Inflammatory macrophage treated with lipopolysaccharide for 1 hour (primary cell): Measurements from ENCODE around the gene SLF2.

Experiments
- DNase-seq, 2 donors: peaks; one replicate each; pipeline ENCODE4 v3.0.0-alpha.2; 2020 to 2022

Gene SLF2

GRCh38 chr10:101000915-101001658, 88.3 kb downstream of the SLF2 start:
- no peak for DNase-seq

- no peak for DNase-seq
These were observed 88.9 kb downstream of the SLF2 start for GRCh38 chr10:101001659-101002035.

GRCh38 chr10:101002456-101002855, 89.7 kb downstream of the SLF2 start:
- DNase-seq: no peak

DNA sequence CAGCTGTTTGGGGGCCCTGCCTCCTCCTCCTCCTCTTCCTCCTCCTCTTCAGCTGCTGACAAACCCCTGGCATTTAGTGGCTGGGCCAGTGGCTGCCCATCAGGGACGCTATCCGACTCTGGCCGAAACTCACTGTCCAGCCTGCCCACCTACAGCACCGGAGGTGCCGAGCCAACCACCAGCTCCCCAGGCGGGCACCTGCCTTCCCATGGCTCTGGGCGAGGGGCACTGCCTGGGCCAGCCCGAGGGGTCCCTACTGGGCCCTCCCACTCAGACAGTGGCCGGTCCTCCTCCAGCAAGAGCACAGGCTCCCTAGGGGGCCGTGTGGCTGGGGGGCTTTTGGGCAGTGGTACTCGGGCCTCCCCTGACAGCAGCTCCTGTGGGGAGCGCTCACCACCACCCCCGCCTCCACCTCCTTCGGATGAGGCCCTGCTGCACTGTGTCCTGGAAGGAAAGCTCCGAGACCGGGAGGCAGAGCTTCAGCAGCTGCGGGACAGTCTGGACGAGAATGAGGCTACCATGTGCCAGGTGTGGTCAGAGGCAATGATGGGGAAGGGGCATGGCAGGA, 91.0 kb downstream of the SLF2 start:
- no peak for DNase-seq

- DNase-seq: no peak
These were observed 92.6 kb downstream of the SLF2 start for GRCh38 chr10:101005361-101005760.

DNA sequence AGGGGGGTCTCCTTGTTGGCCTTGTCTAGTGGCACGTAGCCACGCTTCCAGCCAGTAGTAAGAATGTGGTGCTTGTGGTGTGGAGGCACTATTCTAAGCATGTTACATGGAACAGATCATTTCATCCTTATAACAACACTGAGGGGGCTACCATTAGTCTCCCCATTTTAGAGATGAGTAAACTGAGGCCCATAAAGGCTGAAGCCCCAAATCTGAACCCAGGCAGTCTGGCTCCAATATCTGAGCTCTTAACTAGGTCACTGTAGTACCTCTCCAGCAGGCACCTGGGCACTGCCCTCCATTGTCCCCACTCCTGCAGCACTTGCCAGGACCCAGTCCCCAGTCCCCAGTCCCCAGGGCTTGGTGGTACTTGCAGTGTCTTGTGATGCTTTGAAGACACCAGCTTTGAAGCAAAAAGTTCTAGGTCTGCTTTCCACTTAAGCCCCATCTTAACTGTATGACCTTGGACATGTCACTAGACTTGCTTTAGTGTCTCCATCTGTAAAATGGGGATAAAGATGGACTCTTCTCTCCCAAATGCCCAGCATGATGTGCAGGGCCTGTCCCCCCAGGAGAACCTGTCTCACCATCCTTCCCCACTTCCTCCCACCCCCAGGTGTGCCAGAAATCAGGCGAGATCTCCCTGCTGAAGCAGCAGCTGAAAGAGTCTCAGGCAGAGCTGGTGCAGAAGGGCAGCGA, 93.3 kb downstream of the SLF2 start:
- no peak for DNase-seq

GRCh38 chr10:101006593-101007098, 93.9 kb downstream of the SLF2 start:
- no peak for DNase-seq

GRCh38 chr10:101007099-101007711, 94.4 kb downstream of the SLF2 start:
- no peak for DNase-seq

- DNase-seq: no peak
These were observed 95.4 kb downstream of the SLF2 start for GRCh38 chr10:101007915-101008822.

DNA sequence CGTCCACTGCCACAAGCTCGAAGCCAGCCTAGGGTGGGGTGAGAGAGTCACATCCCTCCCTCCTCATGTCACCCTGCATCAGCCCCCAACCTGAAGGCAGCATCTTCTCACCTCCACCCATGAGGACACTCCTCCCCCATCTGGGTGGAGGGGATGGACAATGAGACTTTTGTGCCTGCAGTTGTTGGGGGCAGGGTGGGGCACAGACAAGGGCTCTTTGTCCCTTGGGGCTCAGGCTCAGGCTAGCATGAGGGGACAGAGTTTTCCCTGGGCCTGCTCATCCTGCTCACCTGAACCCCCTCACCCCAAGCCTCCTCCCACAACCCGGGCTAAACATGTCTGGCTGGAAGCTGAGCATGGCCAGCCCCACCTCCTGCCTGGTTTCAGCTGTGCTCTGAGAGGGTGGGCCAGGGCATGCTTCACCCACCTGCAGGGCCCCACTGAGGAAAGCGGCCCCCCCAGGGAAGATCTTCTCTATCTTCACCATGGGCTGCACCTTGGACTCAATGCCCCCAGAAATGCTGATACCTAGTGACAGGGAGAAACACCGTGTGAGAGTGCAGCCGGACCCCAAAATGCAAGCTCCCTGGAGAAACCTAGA, 96.2 kb downstream of the SLF2 start:
- DNase-seq: no peak

GRCh38 chr10:101010329-101010728, 97.6 kb downstream of the SLF2 start:
- DNase-seq: no peak

DNA sequence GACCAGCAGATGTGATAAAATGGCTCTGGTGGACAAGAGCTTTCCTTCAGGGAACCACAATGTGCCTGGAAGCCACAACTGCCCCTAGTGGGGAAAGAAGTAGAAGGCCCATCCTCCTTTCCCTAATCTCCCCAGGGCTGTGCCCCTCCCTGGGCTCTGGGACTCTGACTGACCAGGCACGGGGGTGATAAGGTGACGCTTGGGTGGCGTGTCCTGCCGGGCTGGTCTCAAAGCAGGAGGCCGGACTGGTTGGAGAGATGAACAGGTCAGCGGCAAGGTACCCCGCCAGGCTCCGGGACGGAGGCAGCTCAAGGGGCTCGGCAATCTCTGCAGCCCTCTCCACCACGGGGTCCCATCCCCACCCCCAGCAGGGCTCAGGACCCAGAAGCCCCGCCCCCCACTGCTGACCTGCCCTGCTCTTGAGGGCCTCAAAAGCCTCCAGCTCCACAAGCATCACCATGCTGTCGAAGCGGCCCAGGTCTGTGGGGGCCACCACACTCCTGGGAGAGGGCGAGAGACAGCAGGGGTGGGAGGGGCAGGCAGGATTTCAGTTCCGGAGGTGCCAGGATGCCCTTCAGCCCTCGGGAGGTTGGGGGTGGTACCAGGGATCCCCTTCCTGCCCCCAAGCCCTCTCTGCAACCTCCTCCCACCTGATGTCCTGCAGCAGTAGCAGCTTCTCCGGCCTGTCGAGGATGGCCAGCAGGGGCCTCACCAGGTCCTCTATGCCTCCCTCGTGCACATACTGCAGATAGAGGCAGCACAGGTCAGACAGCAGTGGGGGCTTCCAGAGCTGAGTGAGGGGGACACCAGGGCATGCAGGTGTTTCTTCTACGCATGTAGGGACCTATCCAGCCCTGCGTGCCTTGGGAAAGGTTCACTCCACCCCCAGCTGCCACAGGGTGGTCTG, 99.0 kb downstream of the SLF2 start:
- no peak for DNase-seq

DNA sequence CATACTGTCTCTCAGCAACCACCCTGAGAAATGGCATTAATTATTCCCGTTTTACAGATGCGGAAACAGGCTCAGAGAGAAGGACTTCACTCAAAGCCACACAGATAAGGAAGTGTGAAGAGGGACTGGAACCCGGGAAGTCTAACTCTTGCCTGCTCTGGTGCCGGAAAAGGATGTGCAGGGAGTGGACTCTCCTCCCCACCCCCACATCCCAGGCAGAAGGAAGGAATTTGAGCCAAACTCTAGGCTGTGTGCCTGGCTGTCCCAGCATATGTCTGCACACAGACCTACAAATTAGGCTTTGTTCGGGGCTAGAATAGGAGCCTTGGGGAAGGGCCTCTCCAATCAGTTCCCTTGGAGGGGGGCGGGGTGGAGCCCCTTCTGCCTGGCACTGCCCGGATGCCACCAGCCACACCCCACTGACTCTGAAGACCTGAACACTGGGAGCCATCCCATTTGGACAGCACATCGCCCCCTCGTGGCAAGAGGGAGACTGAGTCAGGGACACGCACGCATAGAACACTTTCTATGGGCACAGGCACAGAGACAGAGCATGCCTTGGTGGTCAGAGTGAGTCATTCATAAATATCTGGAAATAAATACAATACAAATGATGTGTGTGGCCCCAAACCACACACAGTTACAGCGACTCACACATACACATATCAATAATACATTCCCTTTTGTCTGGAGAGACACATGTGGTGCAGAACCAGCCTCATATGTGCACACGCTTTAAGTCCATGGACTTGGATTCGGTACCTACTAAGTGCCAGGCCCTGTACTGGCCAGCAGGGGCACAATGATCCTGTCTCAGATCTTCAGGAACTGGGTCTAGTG, 100.0 kb downstream of the SLF2 start:
- DNase-seq: peak; percentile 79 to 81

DNA sequence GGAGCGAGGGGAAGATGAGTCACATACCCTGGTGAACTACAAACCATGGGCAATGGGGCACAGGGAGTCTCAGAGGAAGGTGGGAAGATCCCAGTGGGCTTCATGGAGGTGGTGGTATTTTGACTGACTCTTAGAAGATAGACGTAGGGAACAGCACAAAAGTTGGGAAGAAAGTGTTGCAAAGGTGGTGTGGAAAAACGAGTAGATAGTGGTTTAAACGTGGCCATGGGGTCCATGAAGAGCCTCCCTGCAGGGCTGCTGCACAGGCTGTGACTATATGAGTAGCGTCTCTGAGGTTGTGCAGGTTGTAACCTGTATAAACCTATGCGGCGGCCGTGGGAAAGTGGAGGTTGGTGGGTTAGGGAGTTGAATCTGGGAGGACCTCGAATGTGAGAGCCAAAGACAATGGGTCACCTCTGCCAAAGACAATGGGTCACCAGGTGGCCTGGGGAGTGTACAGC, 100.6 kb downstream of the SLF2 start:
- no peak for DNase-seq

DNA sequence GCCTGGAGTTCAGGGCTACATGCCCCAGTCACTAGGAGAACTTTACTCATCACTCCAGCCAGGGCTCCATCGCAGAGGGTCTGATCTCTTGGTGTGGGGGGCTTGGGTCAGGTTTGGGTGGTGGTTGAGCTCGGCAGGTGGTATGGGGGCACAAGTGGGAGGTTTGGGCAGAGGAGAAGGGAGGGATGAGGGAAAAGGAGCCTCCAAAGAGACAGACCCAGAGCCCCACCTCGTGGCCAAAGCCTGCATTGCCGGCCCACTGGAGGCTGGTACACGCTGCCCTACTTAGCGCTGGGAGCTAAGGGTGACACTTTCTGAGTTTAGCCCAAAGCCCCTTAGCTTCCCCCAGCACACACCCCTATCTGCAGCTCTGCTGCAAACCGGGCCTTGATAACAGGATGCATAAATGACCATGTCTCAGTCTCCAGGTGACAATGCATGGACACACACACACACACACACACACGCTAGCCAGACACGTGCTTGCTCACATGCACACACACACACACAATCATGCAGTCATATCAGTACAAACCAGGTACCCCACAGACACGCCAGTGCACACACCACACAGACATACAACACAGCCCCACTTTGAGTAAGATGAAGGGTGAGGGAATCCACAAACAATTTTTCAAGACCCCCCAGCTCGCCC, 101.6 kb downstream of the SLF2 start:
- DNase-seq: peak in 1 of 2 donors; percentile 94
